Measurements from ENCODE around the gene PRR23E.

Gene PRR23E

GRCh38 chr3:127170814-127171213 lies 22.1 kb upstream of the PRR23E start (continued):
- TF ChIP-seq, protein P1, sequence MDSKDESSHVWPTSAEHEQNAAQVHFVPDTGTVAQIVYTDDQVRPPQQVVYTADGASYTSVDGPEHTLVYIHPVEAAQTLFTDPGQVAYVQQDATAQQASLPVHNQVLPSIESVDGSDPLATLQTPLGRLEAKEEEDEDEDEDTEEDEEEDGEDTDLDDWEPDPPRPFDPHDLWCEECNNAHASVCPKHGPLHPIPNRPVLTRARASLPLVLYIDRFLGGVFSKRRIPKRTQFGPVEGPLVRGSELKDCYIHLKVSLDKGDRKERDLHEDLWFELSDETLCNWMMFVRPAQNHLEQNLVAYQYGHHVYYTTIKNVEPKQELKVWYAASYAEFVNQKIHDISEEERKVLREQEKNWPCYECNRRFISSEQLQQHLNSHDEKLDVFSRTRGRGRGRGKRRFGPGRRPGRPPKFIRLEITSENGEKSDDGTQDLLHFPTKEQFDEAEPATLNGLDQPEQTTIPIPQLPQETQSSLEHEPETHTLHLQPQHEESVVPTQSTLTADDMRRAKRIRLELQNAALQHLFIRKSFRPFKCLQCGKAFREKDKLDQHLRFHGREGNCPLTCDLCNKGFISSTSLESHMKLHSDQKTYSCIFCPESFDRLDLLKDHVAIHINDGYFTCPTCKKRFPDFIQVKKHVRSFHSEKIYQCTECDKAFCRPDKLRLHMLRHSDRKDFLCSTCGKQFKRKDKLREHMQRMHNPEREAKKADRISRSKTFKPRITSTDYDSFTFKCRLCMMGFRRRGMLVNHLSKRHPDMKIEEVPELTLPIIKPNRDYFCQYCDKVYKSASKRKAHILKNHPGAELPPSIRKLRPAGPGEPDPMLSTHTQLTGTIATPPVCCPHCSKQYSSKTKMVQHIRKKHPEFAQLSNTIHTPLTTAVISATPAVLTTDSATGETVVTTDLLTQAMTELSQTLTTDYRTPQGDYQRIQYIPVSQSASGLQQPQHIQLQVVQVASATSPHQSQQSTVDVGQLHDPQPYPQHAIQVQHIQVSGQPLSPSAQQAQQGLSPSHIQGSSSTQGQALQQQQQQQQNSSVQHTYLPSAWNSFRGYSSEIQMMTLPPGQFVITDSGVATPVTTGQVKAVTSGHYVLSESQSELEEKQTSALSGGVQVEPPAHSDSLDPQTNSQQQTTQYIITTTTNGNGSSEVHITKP (tag by site-specific recombination; IDR thresholded peaks at IDR 0.05) = 0 out of 2 replicates have a peak, but pooled peaks have one; percentile 13
- no peak for TF ChIP-seq ZNF184 (tag by site-specific recombination; IDR thresholded peaks at IDR 0.05)
- TF ChIP-seq ZNF404 (tag by site-specific recombination; IDR thresholded peaks at IDR 0.05) = no peak
- no peak for TF ChIP-seq KLF1 (tag by site-specific recombination; IDR thresholded peaks at IDR 0.05)
- TF ChIP-seq ZNF571 (tag by site-specific recombination; IDR thresholded peaks at IDR 0.05) = no peak
- TF ChIP-seq ZNF37A (tag by site-specific recombination; IDR thresholded peaks at IDR 0.05) = no peak
- TF ChIP-seq ZNF266 (tag by site-specific recombination; IDR thresholded peaks at IDR 0.05; ENCODE audit: low read depth) = 0 out of 2 replicates have a peak, but pooled peaks have one; percentile 12
- TF ChIP-seq EGR2 (tag by site-specific recombination; IDR thresholded peaks at IDR 0.05; ENCODE audit: low read depth) = peak; percentile 45; the same call in 1 of the 2 replicates
- no peak for TF ChIP-seq ZNF19 (tag by site-specific recombination; IDR thresholded peaks at IDR 0.05; ENCODE audit: low read depth)
- TF ChIP-seq ZNF280D (tag by site-specific recombination; IDR thresholded peaks at IDR 0.05) = no peak
- no peak for TF ChIP-seq ZNF670 (tag by site-specific recombination; IDR thresholded peaks at IDR 0.05; ENCODE audit: low read depth)
- no peak for TF ChIP-seq ZNF146 (tag by site-specific recombination; IDR thresholded peaks at IDR 0.05)
- no peak for TF ChIP-seq ZNF311 (tag by site-specific recombination; IDR thresholded peaks at IDR 0.05; ENCODE audit: borderline replicate concordance)
- no peak for TF ChIP-seq ZNF132 (tag by site-specific recombination; IDR thresholded peaks at IDR 0.05; ENCODE audit: borderline replicate concordance)
- TF ChIP-seq ZNF433 (tag by site-specific recombination; IDR thresholded peaks at IDR 0.05; ENCODE audit: low read depth) = no peak
- TF ChIP-seq ZFHX2 (tag by site-specific recombination; conservative IDR thresholded peaks at IDR 0.05) = peak; percentile 84
- TF ChIP-seq ZNF521 (tag by site-specific recombination; IDR thresholded peaks at IDR 0.05) = no peak
- no peak for TF ChIP-seq ZFP37 (tag by site-specific recombination; IDR thresholded peaks at IDR 0.05)
- no peak for TF ChIP-seq ZBTB49 (tag by site-specific recombination; IDR thresholded peaks at IDR 0.05; ENCODE audit: low read depth)
- TF ChIP-seq, protein P2, sequence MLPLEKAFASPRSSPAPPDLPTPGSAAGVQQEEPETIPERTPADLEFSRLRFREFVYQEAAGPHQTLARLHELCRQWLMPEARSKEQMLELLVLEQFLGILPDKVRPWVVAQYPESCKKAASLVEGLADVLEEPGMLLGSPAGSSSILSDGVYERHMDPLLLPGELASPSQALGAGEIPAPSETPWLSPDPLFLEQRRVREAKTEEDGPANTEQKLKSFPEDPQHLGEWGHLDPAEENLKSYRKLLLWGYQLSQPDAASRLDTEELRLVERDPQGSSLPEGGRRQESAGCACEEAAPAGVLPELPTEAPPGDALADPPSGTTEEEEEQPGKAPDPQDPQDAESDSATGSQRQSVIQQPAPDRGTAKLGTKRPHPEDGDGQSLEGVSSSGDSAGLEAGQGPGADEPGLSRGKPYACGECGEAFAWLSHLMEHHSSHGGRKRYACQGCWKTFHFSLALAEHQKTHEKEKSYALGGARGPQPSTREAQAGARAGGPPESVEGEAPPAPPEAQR (tag by site-specific recombination; IDR thresholded peaks at IDR 0.05) = no peak
- TF ChIP-seq, protein P3, sequence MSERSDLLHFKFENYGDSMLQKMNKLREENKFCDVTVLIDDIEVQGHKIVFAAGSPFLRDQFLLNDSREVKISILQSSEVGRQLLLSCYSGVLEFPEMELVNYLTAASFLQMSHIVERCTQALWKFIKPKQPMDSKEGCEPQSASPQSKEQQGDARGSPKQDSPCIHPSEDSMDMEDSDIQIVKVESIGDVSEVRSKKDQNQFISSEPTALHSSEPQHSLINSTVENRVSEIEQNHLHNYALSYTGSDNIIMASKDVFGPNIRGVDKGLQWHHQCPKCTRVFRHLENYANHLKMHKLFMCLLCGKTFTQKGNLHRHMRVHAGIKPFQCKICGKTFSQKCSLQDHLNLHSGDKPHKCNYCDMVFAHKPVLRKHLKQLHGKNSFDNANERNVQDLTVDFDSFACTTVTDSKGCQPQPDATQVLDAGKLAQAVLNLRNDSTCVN (tag by site-specific recombination; optimal IDR thresholded peaks at IDR 0.05) = no peak
- no peak for TF ChIP-seq ZNF76 (tag by site-specific recombination; IDR thresholded peaks at IDR 0.05; ENCODE audit: borderline replicate concordance, low read depth)
- no peak for TF ChIP-seq ZNF561 (tag by site-specific recombination; IDR thresholded peaks at IDR 0.05; ENCODE audit: borderline replicate concordance)
- 0 out of 2 replicates have a peak, but pooled peaks have one; percentile 20 for TF ChIP-seq GLIS2 (tag by site-specific recombination; IDR thresholded peaks at IDR 0.05)

Measured in HEK293 (cell line).